Common myeloid progenitor, CD34-positive (primary cell): Measurements from ENCODE around the gene PID1.

Source experiments
- CTCF ChIA-PET: fragments of 350-600 bp; sonication (Branson Sonifier 250); formaldehyde crosslinking; loops from one replicate; lab custom pipeline; 2021; ENCODE audit warnings: antibody characterized with exemption; lab: Charles Lee
- POLR2A ChIA-PET: fragments of 350-600 bp; sonication (Branson Sonifier 250); formaldehyde crosslinking; loops from one replicate; lab custom pipeline; 2021; ENCODE audit warnings: antibody characterized with exemption; lab: Charles Lee
- DNase-seq, 3 donors: peaks; one replicate each; pipeline versions ENCODE4 v3.0.0 to v3.0.0-alpha.2; 2013
- H3K27ac ChIP-seq, 2 experiments: 1 replicate in 1 of 2; 2 replicates in 1 of 2; pipeline ENCODE4 v1.7.0; 2013; ENCODE audit warnings: inconsistent platforms in 2 of 2, low read length in 2 of 2, mild to moderate bottlenecking in 2 of 2, low read depth in 1 of 2, moderate library complexity in 1 of 2; ENCODE audit not compliant: severe bottlenecking in 2 of 2, insufficient read depth in 1 of 2, poor library complexity in 1 of 2
- H3K27me3 ChIP-seq, 5 experiments: replicated peaks in 2 of 5; 1 replicate in 3 of 5; 2 replicates in 2 of 5; pipeline versions ENCODE4 v1.6.1 to v1.7.0; 2013; ENCODE audit warnings: low read length in 4 of 5, mild to moderate bottlenecking in 2 of 5, moderate library complexity in 2 of 5, inconsistent platforms in 1 of 5; ENCODE audit not compliant: insufficient read depth in 5 of 5, control insufficient read depth in 4 of 5
- H3K36me3 ChIP-seq, 4 experiments: 1 replicate in 2 of 4; 2 replicates in 2 of 4; pipeline versions ENCODE4 v1.6.1 to v1.7.0; 2013; ENCODE audit warnings: low read length in 3 of 4, control low read depth in 1 of 4, mild to moderate bottlenecking in 1 of 4; ENCODE audit not compliant: control insufficient read depth in 4 of 4, insufficient read depth in 4 of 4
- H3K4me1 ChIP-seq, 4 experiments: 1 replicate in 3 of 4; 2 replicates in 1 of 4; pipeline versions ENCODE4 v1.6.1 to v1.7.1; 2013; ENCODE audit warnings: low read length in 3 of 4, mild to moderate bottlenecking in 3 of 4, control low read depth in 1 of 4, inconsistent platforms in 1 of 4, moderate library complexity in 1 of 4; ENCODE audit not compliant: control insufficient read depth in 4 of 4, insufficient read depth in 4 of 4; ENCODE audit errors: control extremely low read depth in 1 of 4
- H3K4me3 ChIP-seq, 7 experiments: 1 replicate in 4 of 7; 2 replicates in 3 of 7; pipeline versions ENCODE4 v1.5.1 to v1.7.0; 2013; ENCODE audit warnings: mild to moderate bottlenecking in 7 of 7, low read length in 6 of 7, moderate library complexity in 6 of 7, inconsistent platforms in 2 of 7, low read depth in 2 of 7, control low read depth in 1 of 7; ENCODE audit not compliant: insufficient read depth in 4 of 7, control insufficient read depth in 1 of 7; ENCODE audit errors: extremely low read depth in 1 of 7
- H3K9me3 ChIP-seq, 5 experiments: 1 replicate in 4 of 5; 2 replicates in 1 of 5; pipeline versions ENCODE4 v1.6.1 to v1.7.1; 2013; ENCODE audit warnings: low read length in 4 of 5, mild to moderate bottlenecking in 2 of 5, inconsistent platforms in 1 of 5, low read depth in 1 of 5, moderate library complexity in 1 of 5; ENCODE audit not compliant: control insufficient read depth in 4 of 5, insufficient read depth in 2 of 5; ENCODE audit errors: control extremely low read depth in 1 of 5
- WGBS: methylation state at CpG from one replicate; pipeline ENCODE4 v1.1.5; 2013; ENCODE audit not compliant: insufficient coverage; 5-methylcytosine and 5-hydroxymethylcytosine counted together

Gene PID1

GRCh38 chr2:229153267-229153666, 117.8 kb downstream of the PID1 start:
- no peaks in the 10 kb centered on the region for H3K36me3 ChIP-seq
- H3K4me3 ChIP-seq: no peak overlapping the region
- H3K27me3 ChIP-seq: no peaks in the 10 kb centered on the region
- POLR2A ChIA-PET: no interaction called here
- no peaks in the 10 kb centered on the region for H3K4me1 ChIP-seq
- WGBS: 76% methylated on average over 7 of the region's 8 CpGs
- H3K27ac ChIP-seq: no peak overlapping the region
- no peak for DNase-seq
- H3K9me3 ChIP-seq: no peaks in the 10 kb centered on the region
- CTCF ChIA-PET: no interaction called here

DNA sequence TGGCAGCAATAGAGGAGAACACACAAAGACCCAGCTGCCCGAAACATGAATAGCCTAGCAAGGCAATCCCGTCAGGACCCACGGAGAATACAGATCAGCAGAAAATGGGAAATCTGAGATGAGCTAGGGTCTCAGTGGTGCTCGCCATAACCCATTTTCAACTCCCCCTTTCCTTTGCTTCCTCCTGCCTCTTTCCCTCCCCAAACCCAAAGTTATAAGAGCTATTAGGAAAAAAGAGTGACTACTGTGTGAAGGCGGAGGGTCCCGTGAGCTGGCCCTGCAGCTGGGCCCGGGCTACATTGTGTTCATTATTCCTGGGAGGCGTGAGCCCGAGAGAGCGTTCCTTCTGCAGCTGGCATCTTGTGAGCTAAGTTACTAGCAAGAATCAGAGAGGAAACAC, 118.4 kb downstream of the PID1 start:
- H3K4me3 ChIP-seq: no peak overlapping the region
- H3K27me3 ChIP-seq: no peaks in the 10 kb centered on the region
- H3K36me3 ChIP-seq: no peaks in the 10 kb centered on the region
- ChIA-PET CTCF (no interaction called here), POLR2A (no interaction called here)
- no peaks in the 10 kb centered on the region for H3K9me3 ChIP-seq
- no peak for DNase-seq
- H3K4me1 ChIP-seq: no peaks in the 10 kb centered on the region
- 92% methylated on average over 8 of the region's 10 CpGs for WGBS
- no peak overlapping the region for H3K27ac ChIP-seq

DNA sequence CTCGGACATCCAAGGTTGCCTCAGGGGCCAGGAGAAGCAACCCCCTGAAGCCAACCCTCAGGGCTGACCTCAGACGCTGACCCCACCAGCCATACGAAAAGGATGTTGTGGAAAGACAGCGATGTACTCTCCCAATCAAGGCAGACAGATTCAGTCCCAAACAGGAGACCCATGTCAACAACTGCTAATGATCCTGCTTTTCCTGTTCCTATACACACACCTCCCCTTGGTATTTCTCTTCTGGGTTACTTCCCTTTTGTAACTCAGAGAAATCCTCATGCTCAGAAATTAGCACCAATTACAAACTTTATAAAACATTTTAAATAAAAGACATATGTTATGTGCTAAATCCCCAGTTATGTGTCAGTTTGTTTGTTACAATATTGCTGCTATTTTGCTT, 120.8 kb downstream of the PID1 start:
- CTCF ChIA-PET: no interaction called here
- Histone ChIP-seq H3K27ac (no peak overlapping the region), H3K36me3 (no peaks in the 10 kb centered on the region), H3K4me3 (no peak overlapping the region), H3K27me3 (no peaks in the 10 kb centered on the region), H3K9me3 (peaks cover 0 to 3% (median 0%) of the 10 kb centered on the region in 5 experiments), H3K4me1 (no peaks in the 10 kb centered on the region)
- no peak for DNase-seq
- WGBS: 60% methylated on average over 2 of the region's 4 CpGs
- POLR2A ChIA-PET: no interaction called here

GRCh38 chr2:229141424-229142025, 129.6 kb downstream of the PID1 start:
- no peak for DNase-seq
- POLR2A ChIA-PET: no interaction called here
- peaks cover 0 to under 1% (median 0%) of the 10 kb centered on the region in 5 experiments for H3K9me3 ChIP-seq

DNA sequence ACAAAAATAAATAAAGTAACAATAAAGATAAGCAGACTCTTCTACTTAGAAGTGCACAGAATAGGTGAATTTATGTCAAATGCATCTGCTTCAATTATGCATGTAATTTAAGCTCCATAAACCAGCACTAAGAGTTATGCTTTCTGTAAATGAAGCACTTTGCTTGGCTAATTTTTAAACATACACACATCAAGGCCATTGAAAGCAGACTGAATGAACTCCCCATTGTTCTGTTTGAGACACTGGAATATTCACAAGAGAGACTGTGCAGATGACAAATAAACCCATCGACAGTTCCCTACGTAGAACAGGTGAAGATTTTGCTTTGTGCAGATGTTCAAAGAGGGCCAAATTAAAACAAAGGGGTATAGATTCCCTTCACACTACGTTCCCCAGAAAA, 133.4 kb downstream of the PID1 start:
- DNase-seq: no peak
- no peak overlapping the region for H3K27ac ChIP-seq
- no peaks in the 10 kb centered on the region for H3K4me1 ChIP-seq
- ChIA-PET POLR2A (no interaction called here), CTCF (no interaction called here)
- WGBS: 91% methylated on average over 2 of the region's 3 CpGs
- no peak overlapping the region for H3K4me3 ChIP-seq
- H3K9me3 ChIP-seq: no peaks in the 10 kb centered on the region
- H3K27me3 ChIP-seq: no peaks in the 10 kb centered on the region
- no peaks in the 10 kb centered on the region for H3K36me3 ChIP-seq

More at GRCh38 chr2:229141424-229142025, 129.6 kb downstream of the PID1 start:
- WGBS: no CpG with 5 or more reads among the region's 3 CpGs
- H3K27me3 ChIP-seq: no peaks in the 10 kb centered on the region
- CTCF ChIA-PET: no interaction called here
- H3K4me1 ChIP-seq: no peaks in the 10 kb centered on the region
- H3K36me3 ChIP-seq: no peaks in the 10 kb centered on the region
- H3K4me3 ChIP-seq: no peak overlapping the region
- H3K27ac ChIP-seq: no peak overlapping the region

DNA sequence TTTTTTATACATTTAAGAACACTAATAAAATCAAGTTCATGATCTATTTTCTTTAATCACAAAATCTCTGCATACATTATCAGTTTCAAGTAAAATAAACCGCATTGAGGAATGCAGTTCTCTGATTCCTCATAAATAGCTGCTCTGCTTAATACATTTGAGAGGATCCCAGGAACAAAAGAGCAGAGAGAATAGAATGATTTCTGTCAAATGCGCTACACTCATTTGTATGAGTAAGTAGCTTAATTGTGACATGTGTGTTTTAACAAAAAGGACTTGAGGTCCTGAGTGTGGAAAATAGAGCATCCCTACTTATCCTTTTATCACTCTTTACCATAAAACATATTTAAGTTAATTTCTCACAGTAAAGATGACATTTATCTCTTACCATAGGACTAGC, 134.0 kb downstream of the PID1 start:
- Histone ChIP-seq H3K4me1 (no peaks in the 10 kb centered on the region), H3K27ac (no peak overlapping the region), H3K4me3 (no peak overlapping the region), H3K27me3 (no peaks in the 10 kb centered on the region), H3K9me3 (no peaks in the 10 kb centered on the region), H3K36me3 (no peaks in the 10 kb centered on the region)
- POLR2A ChIA-PET: no interaction called here
- no CpG with 5 or more reads among the region's 2 CpGs for WGBS
- CTCF ChIA-PET: no interaction called here
- no peak for DNase-seq

GRCh38 chr2:229133155-229133772, 137.8 kb downstream of the PID1 start:
- no peaks in the 10 kb centered on the region for H3K36me3 ChIP-seq
- H3K27me3 ChIP-seq: no peaks in the 10 kb centered on the region
- WGBS: 80% methylated on average over 3 of the region's 5 CpGs
- H3K4me3 ChIP-seq: no peak overlapping the region
- ChIA-PET CTCF (no interaction called here), POLR2A (no interaction called here)
- H3K4me1 ChIP-seq: no peaks in the 10 kb centered on the region
- no peaks in the 10 kb centered on the region for H3K9me3 ChIP-seq
- no peak overlapping the region for H3K27ac ChIP-seq
- peak in 1 of 3 donors; percentile 4 for DNase-seq
